Activated CD8-positive, alpha-beta memory T cell treated with anti-CD3 and anti-CD28 coated beads, Interleukin-2, amount 50 U/mL, for 24 hours (primary cell): ENCODE results near the gene SENP8.
"Not testable (repeated sequence)": the region's sequence is repeated elsewhere in the genome, so short reads cannot be mapped to it uniquely, and the experiment has no call there.

Source experiments
- DNase-seq: peaks from one replicate; pipeline ENCODE4 v3.0.0-alpha.2; 2020; ENCODE audit errors: extremely low read depth

SENP8 gene

DNA sequence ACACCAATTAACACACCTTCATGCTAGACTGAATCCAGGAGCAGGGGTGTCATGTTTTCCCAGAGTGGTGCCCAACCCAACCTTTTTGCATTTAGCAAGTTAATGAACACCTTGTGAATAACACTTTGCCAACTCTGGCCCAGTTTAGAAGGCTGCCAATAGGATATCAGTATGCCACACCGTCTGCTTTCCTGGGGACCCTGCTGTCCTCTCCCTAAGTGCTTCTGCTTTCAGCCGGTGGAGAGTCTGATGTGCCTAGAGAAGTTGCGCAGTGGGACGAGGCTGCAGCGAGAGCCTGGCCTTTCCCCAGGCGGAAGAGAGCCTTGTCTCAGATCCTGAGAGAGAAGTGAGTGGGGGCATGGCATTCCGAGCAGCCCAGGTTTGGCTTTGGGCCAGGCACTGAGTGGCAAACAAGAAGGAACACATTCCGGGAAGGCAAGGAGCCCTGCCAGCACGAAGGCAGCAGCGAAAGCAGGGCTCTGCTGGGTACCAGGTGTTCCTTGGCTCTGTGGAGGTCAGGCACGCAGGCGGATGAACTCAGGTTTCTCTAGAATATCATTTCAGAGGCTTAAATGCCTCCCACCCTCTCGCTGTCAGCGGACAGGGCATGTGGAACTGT lies 36.9 kb downstream of the SENP8 start:
- DNase-seq, result no peak

DNA sequence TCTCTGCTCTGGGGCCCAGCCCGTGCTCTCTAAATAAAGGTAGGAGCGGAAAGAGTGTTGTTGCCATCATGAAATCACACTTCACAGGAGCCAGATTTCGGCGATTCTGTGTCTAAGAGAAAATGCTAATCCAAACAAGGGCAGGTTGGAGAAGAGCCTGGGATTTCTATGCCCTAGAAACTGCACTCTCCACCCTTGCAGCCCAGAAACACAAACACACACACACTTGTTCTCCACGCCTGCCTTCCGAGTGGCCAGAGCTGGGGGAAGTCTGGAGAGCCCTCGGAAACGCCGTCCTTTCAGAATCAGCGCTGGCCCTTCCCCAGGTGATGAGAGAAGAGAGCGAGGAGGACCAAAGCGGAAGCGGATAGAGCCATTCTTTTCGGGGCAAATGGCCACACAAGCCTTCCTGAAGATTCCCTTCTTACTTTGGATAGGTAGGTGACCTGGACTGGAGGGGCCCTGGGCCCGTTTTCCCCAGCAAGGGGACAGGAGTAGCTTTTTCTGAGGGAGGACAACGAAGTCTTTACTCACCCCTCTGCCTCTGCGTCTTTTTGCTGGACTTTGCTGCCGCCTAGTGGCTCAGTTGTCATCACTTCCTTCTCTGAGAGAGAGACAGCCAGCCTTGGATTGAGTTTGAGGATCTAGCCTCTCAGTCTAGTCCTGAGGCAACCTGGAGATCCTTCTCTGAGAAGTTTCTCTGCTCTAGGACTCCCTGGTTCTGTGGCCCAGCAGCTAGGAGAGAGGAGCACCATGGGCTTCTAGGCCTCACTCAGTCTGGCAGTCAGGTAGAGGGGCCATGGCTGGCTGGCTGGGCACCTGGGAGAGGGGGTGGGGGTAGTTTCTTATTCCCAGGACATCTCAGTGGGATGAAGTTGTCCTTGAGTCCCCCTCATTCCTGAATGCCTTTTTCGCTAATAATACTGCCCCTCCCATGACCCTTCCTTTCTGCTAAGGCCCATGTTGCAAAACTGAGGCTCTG lies 37.7 kb downstream of the SENP8 start:
- DNase-seq, result peak; percentile 62

DNA sequence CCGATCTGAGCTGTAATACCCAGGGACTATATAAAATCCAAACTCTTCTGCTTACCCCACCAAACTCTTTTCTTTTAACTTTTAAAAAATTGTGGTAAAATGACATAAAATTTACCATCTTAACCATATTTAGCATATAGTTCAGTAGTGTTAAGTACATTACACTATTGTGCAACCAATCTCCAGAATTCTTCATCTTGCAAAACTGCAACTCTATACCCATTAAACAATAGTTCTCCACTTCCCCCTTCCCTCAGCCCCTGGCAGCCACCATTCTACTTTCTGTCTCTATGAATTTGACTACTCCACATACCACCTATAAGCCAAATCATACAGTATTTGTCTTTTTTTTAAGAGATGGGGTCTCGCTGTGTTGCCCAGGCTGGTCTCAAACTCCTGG lies 38.7 kb downstream of the SENP8 start:
- DNase-seq, result no peak

DNA sequence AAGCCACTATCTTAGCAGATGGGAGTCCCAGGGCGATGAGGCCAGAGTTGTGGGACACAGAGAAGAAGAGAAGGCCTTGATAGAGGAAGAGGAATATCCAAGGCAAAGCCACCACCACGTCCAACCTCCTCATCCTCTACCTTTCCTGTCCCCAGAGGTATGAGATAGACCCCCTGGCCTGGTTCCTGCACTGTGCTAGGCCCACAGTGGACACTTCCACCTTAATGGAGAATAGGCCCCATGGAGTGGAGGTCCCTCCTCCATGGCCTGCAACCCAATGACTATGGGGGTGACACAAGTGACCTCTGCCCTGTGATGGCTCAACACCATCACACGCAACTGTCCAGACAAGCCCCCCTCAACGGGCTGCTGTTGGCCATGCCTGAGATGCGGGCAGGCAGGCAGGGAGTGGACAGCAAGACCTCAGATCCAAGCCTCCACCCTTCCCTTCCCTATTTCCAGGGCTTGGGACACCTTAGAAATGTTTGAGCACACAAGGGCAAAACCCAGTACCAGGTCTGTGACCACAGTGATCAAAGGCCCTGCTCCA lies 42.6 kb downstream of the SENP8 start:
- no peak for DNase-seq

DNA sequence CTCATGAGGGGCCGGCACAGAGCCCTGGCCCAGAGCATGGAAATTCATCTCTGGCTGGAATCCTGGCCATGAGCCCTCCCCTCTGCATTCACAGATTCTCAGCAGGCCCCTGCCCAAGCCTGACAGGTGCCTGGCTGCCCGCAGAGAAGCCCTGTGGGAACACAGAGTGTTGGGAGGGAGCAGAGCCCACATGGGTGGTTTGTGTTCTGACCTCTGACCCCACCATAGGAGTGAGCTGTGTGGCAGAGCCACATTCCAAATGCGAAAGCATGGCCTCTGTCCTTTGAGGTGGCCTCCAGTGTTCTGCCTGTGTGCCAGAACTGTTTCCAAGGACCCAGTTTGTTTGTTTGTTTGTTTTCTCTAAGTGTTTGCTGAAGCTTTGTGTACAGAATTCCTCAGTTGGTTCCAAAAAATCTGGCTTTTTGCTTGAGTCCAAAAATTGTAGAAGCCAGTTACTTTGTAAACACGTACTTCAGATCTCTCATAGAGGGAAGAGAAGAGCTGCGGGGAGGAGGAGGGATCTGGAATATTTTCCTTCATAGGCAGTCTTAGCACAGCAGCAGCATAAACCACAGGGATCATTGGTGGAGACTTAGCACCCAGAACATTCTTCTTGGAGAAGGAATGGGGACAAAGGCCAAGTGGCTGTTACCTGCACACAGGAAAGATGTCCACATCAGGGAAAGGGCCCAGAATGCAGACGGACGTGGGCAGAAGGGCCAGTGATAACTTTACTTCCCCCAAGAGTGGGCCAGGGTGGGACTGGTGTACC lies 43.3 kb downstream of the SENP8 start:
- DNase-seq, result no peak

DNA sequence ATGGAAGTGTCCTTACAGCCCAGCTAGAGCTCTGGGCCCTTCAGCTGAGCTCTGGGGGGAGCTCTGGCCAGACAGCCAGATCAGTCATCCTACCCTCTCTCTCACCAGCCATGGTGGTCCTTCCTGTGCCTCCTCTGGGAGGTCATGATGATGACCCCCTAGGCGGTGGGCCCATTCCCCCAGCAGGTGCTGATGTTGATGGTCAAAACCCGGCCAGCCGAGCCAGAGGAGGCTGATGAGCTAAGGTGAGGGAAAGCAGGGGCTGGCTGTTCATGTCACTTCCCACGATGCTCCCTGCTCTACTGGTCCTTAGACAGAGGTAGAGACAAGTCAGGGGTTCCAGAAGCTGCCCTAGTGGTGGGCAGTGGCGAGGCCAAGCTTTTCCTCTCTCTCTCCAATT lies 44.4 kb downstream of the SENP8 start:
- no peak for DNase-seq

DNA sequence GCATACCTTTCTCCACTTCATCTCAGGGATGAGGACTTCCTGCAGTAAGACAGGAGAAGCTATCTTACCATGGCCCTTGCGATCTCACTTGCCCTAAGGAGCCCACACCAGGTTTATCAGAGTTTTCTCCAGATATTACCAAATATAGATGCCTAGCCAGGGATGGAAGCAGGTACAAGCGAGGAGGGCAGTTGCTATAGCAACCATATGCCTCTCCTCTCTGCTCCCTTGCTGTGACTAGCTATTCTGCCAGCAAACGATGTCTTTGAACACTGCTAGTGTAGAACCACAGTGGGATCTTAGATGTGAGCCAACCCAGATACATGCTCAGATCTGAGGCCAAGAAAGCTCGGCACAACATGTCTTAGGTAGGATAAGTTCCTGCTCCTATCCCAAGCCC lies 45.5 kb downstream of the SENP8 start:
- no peak for DNase-seq

DNA sequence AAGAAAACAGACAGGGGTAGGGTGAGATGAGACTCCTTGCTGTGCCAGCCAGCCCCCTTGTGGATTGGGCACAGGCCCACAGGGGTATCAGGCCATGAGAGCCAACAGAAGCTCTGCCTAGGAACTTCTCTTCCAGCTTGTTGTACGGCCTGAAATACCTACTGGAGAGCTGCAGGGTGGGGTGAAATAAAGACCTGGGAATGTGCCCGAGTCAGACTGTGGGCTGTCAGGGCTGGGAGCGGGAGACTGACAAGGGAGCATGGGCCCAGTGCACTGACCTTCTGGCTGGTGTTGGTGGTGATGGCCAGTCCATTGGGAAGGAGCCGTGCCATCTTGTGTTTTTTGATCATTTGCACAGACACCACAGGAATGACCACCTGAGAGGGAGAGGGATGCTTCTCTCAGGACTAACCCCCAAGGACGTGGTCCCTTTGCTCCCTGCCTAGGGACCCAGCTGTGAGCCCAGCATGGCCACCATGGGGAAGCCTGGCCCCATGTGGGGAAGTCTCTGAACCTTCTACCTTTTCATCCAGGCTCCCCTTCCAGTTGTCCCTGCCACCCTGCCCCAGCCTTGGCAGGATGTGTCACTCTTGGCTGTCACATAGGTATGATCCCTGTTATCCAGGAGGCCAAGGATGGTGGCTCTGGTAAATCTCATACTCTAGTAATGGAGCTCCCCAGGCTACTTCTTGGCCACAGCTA lies 48.7 kb downstream of the SENP8 start:
- no peak for DNase-seq

DNA sequence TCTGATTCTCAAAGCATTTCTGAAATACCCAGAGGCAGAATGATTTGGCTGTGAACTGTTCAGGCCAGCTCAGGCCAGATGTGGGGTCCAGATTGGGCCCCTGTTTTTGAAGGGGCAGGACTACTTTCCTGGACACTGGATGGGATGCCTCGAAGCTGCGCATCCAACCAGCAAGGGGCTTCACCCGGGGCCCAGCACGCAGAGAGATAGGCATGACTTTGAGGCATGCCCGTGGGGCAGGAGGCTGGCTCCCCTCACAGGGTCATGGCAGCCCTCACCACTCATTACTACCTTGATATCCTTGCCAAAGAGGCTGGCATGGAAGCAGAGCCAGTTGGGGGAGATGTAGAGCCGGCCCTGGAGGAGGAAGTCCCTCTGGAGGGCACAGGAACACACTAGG lies 49.2 kb downstream of the SENP8 start:
- DNase-seq, result no peak

DNA sequence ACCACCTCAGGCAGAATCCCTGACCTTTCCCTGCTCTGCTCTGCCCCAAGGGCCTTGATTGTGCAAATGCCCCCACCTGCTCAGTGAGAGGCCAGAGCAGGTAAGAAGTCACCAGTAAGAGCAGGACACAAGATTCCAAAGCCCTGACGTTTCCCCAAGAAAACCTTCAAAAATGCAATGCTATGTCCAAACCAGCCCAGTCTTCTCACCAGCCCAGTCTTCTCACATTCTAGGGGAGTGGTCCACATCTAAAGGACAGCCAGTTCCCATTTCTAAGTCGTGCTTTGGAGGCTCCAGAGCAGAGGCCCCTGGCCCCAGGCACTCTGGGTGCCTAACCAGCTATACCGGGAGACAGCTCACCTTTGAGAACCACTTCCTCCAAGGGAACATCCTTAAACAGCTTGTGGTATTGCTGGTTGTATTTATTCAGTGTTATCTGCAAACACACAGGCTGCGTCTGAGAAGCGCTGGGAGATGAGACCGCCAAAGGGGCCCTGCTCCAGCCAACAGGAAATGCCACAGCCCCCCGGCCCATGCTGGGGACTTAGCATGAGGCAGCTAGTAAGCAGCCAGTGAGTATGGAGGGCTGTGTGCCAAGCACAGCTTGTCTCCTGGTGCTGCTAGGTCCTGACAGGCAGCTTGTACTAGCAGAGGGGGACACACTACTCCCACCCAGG lies 50.1 kb downstream of the SENP8 start:
- no peak for DNase-seq

DNA sequence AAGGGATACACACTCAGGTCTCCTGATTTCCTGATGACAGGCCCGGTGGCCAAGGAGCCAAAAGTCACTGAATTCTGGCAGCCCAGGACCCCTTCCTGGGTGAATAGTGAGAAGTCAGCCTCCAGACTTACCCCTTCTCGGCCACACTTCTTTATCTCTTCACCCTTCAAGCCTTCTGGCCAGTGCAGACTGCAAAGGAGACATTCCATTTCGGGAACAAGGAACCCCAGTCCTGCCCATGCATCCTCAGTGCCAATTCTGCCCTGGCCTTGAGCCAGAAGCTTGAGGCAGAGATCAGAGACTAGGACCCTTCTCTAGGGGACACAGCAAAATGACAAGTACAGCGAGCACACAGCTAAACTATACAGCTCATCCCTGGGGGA lies 50.6 kb downstream of the SENP8 start:
- no peak for DNase-seq

DNA sequence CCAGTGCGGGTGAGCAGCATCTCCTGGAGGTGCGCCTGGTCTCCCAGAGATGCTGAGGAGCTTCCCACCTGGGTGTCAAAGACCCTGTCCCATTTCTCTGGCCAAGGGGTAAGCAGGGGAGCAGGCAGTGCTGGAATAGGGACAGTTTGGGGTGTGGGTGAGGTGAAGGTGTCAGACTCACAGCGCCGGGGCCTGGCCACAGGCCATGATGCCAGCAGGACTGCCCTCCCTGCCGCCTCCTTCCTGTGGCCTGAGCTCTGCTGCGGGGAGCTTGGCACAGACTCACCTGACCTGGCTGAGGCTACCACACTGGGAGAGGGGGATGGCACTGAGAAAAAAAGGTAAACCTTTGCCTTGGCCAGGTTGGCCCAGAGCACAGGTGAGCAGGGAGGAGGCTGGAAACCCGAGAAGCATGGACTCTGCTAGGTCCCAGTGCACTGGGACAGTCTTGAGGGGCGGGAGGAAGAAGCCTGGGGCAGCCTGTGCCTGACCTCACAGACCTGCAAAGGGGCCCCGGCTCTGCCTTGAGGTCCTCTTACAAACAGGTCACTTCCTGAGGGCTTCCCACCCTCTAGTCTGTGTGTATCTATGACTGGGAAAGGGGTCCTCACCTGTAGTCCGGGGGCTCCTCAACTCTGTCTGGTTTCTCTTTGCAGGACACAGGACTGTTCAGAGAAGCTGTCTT lies 51.2 kb downstream of the SENP8 start:
- no peak for DNase-seq

DNA sequence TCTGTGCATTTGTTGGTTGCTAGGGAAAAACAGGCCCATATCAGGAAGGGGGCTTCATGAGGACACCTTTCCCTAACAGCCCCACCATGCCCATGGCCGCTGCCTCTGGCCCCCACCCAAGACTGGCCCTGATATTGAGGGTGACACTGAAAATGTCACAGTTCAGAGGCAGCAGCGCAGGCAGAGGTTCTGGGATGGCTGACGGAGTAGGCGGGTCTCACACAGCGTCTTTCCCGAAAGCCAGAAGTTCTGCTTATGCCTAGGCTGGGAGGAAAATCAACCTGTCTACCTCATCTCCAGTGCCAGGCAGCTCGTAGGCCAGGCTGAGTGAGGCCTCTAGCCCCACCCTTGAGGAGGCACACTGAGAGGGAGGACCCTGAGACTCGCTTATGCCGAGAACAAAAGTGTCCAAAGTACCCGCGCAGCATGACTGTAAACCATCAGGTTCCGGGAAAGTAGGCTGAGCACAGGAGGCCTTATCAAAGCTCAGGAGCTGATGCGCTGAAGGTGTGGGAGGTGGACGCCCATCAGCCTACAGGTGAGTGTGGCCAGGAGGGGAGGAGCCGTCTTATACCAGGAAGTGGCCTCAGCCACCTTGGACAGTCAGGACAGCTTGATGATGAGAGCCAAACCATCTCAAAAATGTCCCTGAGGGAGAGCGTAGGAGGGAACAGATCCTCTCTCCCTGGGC lies 51.9 kb downstream of the SENP8 start:
- no peak for DNase-seq

DNA sequence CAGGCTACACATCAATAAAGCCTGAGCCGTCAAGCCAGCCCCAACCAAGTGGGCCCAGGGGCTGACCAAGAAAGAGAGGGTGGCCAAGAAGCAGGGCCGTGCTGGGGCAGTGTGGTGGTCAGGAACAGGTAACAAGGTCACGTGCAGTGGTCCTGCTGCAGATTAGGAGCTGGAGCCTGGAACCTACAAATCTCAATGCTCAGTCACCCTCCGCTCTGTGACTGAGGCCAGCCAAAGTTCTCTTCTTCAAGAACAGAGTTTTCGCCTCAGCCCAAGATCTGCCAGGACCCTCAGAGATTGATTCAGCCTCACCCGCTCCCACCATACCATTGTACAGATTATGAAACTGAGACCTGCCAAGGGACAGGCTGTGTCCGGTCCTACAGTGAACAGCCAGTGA lies 52.5 kb downstream of the SENP8 start:
- no peak for DNase-seq

DNA sequence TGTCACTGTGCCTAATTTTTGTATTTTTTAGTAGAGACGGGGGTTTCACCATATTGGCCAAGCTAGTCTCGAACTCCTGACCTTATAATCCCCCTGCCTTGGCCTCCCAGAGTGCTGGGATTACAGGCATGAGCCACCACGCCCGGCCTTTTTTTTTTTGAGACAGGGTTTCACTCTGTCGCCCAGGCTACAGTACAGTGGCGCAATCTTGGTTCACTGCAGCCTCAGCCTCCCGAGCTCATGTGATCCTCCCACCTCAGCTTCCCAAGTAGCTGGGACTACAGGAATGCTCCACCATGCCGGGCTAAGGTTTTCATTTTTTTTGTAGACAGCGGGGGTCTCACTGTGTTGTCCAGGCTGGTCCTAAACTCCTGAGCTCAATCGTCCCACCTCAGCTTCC lies 53.8 kb downstream of the SENP8 start:
- DNase-seq, result not testable (repeated sequence)

DNA sequence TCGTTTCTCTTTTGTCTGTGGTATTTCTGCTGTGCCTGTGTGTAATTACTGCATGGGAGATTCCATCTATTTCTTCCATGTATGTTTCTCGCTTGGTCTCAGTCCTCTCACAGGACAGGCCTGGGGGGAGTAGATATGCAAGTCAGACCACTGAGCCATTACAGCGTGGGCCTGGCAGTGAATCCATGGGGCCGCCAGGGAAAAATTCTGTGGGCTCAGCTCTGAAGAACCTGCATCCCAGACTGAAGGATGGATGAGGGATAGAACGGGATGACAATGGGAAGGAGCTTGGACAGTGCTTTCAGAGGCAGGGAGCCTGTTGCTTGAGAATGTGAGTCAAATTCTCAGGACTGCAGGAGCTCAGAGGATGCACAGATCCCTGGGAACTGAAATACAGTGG lies 54.6 kb downstream of the SENP8 start:
- no peak for DNase-seq

DNA sequence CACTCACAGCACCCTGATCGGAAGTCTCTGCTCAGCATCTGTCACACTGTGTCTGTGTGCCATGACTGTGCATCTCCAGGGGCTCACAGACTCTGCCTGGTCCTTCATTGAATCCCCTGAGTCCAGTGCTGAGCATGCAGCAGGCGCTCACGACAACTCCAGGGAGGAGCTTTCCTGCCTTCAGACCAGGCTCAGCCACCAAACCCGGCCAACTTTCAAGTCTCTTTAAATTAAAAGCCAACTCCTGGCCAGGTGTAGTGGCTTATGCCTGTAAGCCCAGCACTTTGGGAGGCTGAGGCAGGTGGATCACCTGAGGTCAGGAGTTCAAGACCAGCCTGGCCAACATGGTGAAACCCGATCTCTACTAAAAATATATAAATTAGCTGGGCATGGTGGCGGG lies 55.2 kb downstream of the SENP8 start:
- no peak for DNase-seq

DNA sequence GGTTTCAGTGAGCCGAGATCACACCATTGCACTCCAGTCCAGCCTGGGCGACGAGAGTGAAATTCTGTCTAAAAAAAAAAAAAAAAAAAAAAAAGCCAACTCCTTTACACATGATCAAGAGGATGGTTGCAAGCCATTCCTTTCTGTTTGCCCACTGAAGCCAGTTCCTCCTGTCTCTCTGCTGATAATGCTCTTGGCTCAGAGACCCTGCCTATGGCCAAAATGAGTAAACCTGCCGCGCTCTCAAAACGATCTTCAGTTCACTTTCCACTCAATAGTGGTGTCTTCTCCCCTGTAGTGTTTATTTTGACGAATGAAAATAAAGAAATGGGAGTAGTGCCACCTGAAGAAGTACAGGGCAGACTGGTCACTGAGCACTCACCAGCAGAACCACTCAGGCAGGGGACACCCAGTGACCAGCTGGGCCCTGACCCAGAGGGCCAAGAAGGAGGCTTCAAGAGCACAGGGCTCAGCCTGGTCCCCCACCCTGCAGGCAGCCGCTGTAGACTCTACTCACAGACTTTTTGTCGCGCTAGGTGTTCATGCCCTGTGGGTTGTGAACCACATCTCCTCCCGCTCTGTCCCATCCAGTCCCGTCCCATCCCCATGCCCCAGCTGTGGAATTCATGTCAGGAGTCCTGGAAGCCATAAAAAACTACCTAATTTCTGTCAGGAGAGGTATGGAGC lies 55.8 kb downstream of the SENP8 start:
- DNase-seq, result no peak

DNA sequence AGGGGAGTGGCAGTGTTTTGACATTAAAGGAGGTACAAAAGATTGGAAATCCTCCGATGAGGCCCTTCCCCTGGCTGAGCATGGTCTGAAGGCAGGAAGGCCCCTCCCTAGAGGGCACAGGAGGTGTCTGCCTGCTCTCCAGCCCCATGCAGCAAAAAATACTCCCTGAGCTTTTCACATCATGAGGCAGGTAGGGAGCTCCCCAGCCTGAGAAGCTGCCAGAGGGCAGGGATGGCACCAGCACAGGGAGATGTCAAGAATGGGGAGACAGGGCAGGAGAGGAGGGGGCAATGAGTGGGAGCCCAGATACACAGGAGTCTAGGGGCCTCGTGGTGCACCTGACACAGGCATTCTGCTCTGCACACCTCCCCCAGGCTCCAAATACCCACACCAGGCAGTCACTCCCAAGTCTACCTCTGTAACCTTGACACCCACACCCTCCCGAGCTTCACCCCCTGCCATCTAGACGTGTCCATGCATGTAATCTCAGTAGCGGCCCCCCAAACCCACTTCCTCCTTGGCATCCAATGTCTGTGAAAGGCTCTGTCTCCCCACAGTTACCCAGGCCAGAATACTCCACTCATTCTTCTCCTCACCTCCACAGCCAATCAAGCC lies 56.5 kb downstream of the SENP8 start:
- no peak for DNase-seq
